Lower leg skin (tissue), 4 donors: ENCODE measurements around the gene MMEL1. TPM values are rescaled to one million over a fixed set of nuclear protein-coding genes. Genes with fewer than 3 reads are reported as not detected.

Experiments used
- DNase-seq, 2 donors: peaks; one replicate each; pipeline ENCODE4 v3.0.0-alpha.2; 2019; ENCODE audit warnings: low spot score in 2 of 2
- H3K4me3 ChIP-seq: fragments of 200-600 bp; sonication (generic); 2 replicates; pipeline ENCODE4 v1.5.1; 2017; ENCODE audit warnings: mild to moderate bottlenecking, low read depth; ENCODE audit not compliant: poor library complexity, severe bottlenecking
- CTCF ChIP-seq, 3 donors: fragments of 450-650 bp; IDR thresholded peaks; one replicate each; pipeline ENCODE4 v1.5.1; 2016; ENCODE audit warnings: antibody characterized with exemption in 3 of 3, mild to moderate bottlenecking in 3 of 3, moderate library complexity in 2 of 3
- POLR2A ChIP-seq, 2 donors: fragments of 450-650 bp; IDR thresholded peaks; one replicate each; pipeline ENCODE4 v1.6.1; 2016 to 2017; ENCODE audit warnings: antibody characterized with exemption in 2 of 2, mild to moderate bottlenecking in 1 of 2, moderate library complexity in 1 of 2
- WGBS, 2 donors: methylation state at CpG; one replicate each; pipeline ENCODE4 v1.1.5; 2018; 5-methylcytosine and 5-hydroxymethylcytosine counted together
- intact Hi-C: fragments of 100-400 bp; cut with DNase I; formaldehyde crosslinking; loops from one replicate; pipeline ENCODE4 v1.15.0; 2023; ENCODE audit warnings: low total_unique reads
- total RNA-seq, 4 donors: library from RNA; depleted of rRNA; stranded (reverse); fragments of >200 nt; gene quantifications; one replicate each; pipeline ENCODE4 v1.1.0, GENCODE V29; 2016

Gene MMEL1
- total RNA-seq, 4 donors from 2014 or later = 0.27 to 3.5 (median 1.6) TPM

GRCh38 chr1:2564006-2564814 lies 68.6 kb downstream of the MMEL1 start:
- TF ChIP-seq POLR2A (IDR thresholded peaks at IDR 0.05) (no peak), CTCF (IDR thresholded peaks at IDR 0.05) (no peak)
- DNase-seq = no peak
- 77 to 91% methylated on average over 15 to 20 of the region's 20 CpGs for WGBS, 2 donors
- intact Hi-C loops = no loop called here
- no peak overlapping the region for H3K4me3 ChIP-seq

- intact Hi-C loops = no loop called here
- TF ChIP-seq POLR2A (IDR thresholded peaks at IDR 0.05) = no peak
- no peak for TF ChIP-seq CTCF (IDR thresholded peaks at IDR 0.05)
- no peak overlapping the region for H3K4me3 ChIP-seq
- DNase-seq = no peak
- WGBS, 2 donors = 84 to 89% methylated on average over 17 to 18 of the region's 18 CpGs
Measured at GRCh38 chr1:2563205-2563604, 69.6 kb downstream of the MMEL1 start.

GRCh38 chr1:2561898-2562895 lies 70.6 kb downstream of the MMEL1 start:
- no peak for DNase-seq
- WGBS, 2 donors = 88 to 91% methylated on average over 21 to 23 of the region's 24 CpGs
- intact Hi-C loops = no loop called here
- TF ChIP-seq CTCF (IDR thresholded peaks at IDR 0.05) = no peak
- no peak for TF ChIP-seq POLR2A (IDR thresholded peaks at IDR 0.05)
- no peak overlapping the region for H3K4me3 ChIP-seq

GRCh38 chr1:2561446-2561845 lies 71.4 kb downstream of the MMEL1 start:
- no peak for DNase-seq
- intact Hi-C loops = no loop called here
- no peak overlapping the region for H3K4me3 ChIP-seq
- TF ChIP-seq POLR2A (IDR thresholded peaks at IDR 0.05) (no peak), CTCF (IDR thresholded peaks at IDR 0.05) (no peak)
- WGBS, 2 donors = 83 to 88% methylated on average over 11 of the region's 11 CpGs

- no peak overlapping the region for H3K4me3 ChIP-seq
- DNase-seq = peak in 1 of 2 donors; percentile 85
- 86 to 94% methylated on average over 13 to 14 of the region's 15 CpGs for WGBS, 2 donors
- intact Hi-C loops = no loop called here
- TF ChIP-seq POLR2A (IDR thresholded peaks at IDR 0.05) = no peak
- no peak for TF ChIP-seq CTCF (IDR thresholded peaks at IDR 0.05)
Measured at GRCh38 chr1:2560299-2561073, 72.3 kb downstream of the MMEL1 start.
